Measurements from ENCODE around the gene PGBD2. TPM values are rescaled to one million over a fixed set of nuclear protein-coding genes. Genes with fewer than 3 reads are reported as not detected.
"Not testable (repeated sequence)": the region's sequence is repeated elsewhere in the genome, so short reads cannot be mapped to it uniquely, and the experiment has no call there.

Gene PGBD2
- total RNA-seq, 1 donor from 2014 or later, result 7.9 TPM

DNA sequence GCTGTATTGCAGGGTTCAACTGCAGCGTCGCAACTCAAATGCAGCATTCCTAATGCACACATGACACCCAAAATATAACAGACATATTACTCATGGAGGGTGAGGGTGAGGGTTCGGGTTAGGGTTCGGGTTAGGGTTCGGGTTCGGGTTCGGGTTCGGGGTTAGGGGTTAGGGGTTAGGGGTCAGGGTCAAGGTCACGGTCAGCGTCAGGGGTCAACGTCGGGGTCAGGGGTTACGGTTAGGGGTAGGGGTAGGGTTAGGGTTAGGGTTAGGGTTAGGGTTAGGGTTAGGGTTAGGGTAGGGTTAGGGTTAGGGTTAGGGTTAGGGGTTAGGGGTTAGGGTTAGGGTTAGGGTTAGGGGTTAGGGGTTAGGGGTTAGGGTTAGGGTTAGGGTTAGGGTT, 39.4 kb downstream of the PGBD2 start:
- not testable (repeated sequence) for H3K36me3 Mint-ChIP-seq (ENCODE audit: low read depth, unreplicated experiment); H3K27me3 Mint-ChIP-seq (ENCODE audit: unreplicated experiment); H3K4me3 Mint-ChIP-seq (ENCODE audit: unreplicated experiment); DNase-seq (ENCODE audit: low spot score); H3K27ac Mint-ChIP-seq (ENCODE audit: unreplicated experiment); H3K9me3 Mint-ChIP-seq (ENCODE audit: unreplicated experiment); H3K4me1 Mint-ChIP-seq (ENCODE audit: unreplicated experiment)

DNA sequence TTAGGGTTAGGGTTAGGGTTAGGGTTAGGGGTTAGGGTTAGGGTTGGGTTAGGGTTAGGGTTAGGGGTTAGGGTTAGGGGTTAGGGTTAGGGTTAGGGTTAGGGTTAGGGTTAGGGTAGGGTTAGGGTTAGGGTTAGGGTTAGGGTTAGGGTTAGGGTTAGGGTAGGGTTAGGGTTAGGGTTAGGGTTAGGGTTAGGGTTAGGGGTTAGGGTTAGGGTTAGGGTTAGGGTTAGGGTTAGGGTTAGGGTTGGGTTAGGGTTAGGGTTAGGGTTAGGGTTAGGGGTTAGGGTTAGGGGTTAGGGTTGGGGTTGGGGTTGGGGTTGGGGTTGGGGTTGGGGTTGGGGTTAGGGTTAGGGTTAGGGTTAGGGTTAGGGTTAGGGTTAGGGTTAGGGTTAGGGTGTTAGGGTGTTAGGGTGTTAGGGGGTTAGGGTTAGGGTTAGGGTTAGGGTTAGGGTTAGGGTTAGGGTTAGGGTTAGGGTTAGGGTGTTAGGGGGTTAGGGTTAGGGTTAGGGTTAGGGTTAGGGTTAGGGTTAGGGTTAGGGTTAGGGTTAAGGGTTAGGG, 39.9 kb downstream of the PGBD2 start:
- H3K27me3 Mint-ChIP-seq (ENCODE audit: unreplicated experiment); DNase-seq (ENCODE audit: low spot score); H3K36me3 Mint-ChIP-seq (ENCODE audit: low read depth, unreplicated experiment); H3K4me3 Mint-ChIP-seq (ENCODE audit: unreplicated experiment); H3K4me1 Mint-ChIP-seq (ENCODE audit: unreplicated experiment); H3K27ac Mint-ChIP-seq (ENCODE audit: unreplicated experiment); H3K9me3 Mint-ChIP-seq (ENCODE audit: unreplicated experiment): not testable (repeated sequence)

Other genes starting within 250 kb of the PGBD2 start
- gene OR14I1, start 203.5 kb upstream of the PGBD2 start, total RNA-seq (ENCODE audit: unreplicated experiment), result not detected
- not detected for gene LYPD8, start 150.5 kb upstream of the PGBD2 start, total RNA-seq (ENCODE audit: unreplicated experiment)
- 30.7 TPM for gene SH3BP5L, start 80.3 kb upstream of the PGBD2 start, total RNA-seq (ENCODE audit: unreplicated experiment)
- gene ZNF672, start 68.0 kb upstream of the PGBD2 start, total RNA-seq (ENCODE audit: unreplicated experiment), result 29.8 TPM
- gene ZNF692, start 47.1 kb upstream of the PGBD2 start, total RNA-seq (ENCODE audit: unreplicated experiment), result 26.8 TPM